Measurements from ENCODE around the gene IGHMBP2.

IGHMBP2 gene

DNA sequence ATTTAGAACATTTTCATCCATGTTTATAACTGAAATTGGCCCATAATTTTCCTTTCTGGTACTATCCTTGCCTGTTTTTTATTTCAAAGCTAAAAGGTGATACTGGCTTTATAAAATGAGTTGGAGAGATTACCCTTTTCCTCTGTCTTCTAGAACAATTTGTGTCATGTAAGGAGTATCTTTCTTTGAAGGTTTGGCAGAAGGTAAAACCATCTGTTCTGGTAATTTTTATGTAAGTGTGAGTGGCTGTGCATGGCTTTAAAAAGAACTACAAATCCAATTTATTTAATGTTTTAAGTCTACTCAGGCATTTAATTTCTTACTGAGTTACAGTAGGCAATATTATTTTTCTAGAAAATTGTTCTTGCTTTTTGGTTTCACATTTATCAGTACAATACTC is 84.8 kb downstream of the IGHMBP2 start:
- Histone ChIP-seq H3K9me3 (ENCODE audit: low read length) (no peaks in the 10 kb centered on the region), H2AFZ (ENCODE audit: low read depth, low read length) (no peak overlapping the region), H3K36me3 (ENCODE audit: insufficient read depth, low read length) (no peaks in the 10 kb centered on the region), H3K4me3 (ENCODE audit: low read length) (no peak overlapping the region), H3K4me1 (ENCODE audit: insufficient read depth, low read length) (no peaks in the 10 kb centered on the region), H3K27me3 (ENCODE audit: insufficient read depth, low read length) (peaks cover 13% of the 10 kb centered on the region)

Measured in neuron (in vitro differentiated cells).